GM12878 (cell line): ENCODE results near the gene ANGPTL4. TPM values are rescaled to one million over a fixed set of nuclear protein-coding genes. Genes with fewer than 3 reads are reported as not detected.
A peak's percentile ranks its signal among the peaks of the same experiment; 100 is the strongest.

Experiments used
- ATAC-seq: fragments of 200-7000 bp; cut with Tn5 transposase; 3 replicates; pipeline ENCODE4 v1.9.1; 2020; ENCODE audit warnings: mild to moderate bottlenecking, moderate library complexity
- BruUV-seq: library from RNA; stranded (reverse); fragments of 400-500 nt; replicated peaks from 2 replicates; lab custom pipeline; 2021; lab: Mats Ljungman, UMichigan
- CTCF ChIA-PET: fragments of 300-600 bp; sonication (Branson Sonifier 250); formaldehyde crosslinking; extraction: SDS; loops from one replicate; lab custom pipeline; 2021; ENCODE audit warnings: inconsistent platforms; lab: Yijun Ruan, JAX
- POLR2A ChIA-PET: fragments of 350-600 bp; formaldehyde crosslinking; extraction: SDS; loops from one replicate; lab custom pipeline; 2021; ENCODE audit warnings: inconsistent platforms; lab: Charles Lee
- RAD21 ChIA-PET: fragments of 300-600 bp; sonication (Branson Sonifier 250); formaldehyde crosslinking; loops from one replicate; lab custom pipeline; 2023; ENCODE audit warnings: antibody characterized with exemption; ENCODE audit not compliant: unreplicated experiment; lab: Charles Lee
- SMC1A ChIA-PET: fragments of 300-600 bp; sonication (Branson Sonifier 250); formaldehyde crosslinking; loops from one replicate; lab custom pipeline; 2023; ENCODE audit not compliant: unreplicated experiment, uncharacterized antibody; lab: Charles Lee
- DNase-seq: peaks from one replicate; pipeline ENCODE4 v3.0.0-alpha.2; 2011; ENCODE audit warnings: low read depth, low spot score
- FAIRE-seq: peaks from 3 replicates; lab custom pipeline; 2011; peaks lifted over from hg19 to GRCh38; lab: Jason Lieb, UNC
- H2AFZ ChIP-seq: 2 replicates; pipeline ENCODE4 v1.6.0; 2011; ENCODE audit warnings: low read depth, low read length, control low read depth; ENCODE audit not compliant: control insufficient read depth
- H3K27ac ChIP-seq: 2 replicates; pipeline ENCODE4 v1.5.1; 2011; ENCODE audit warnings: control low read depth; ENCODE audit not compliant: control insufficient read depth, insufficient read depth
- H3K27me3 ChIP-seq, 2 experiments: replicated peaks in 1 of 2; 2 replicates each; pipeline versions ENCODE4 v1.6.0 to v1.6.1; 2011; ENCODE audit warnings: low read length in 1 of 2; ENCODE audit not compliant: control insufficient read depth in 2 of 2, insufficient read depth in 2 of 2
- H3K36me3 ChIP-seq, 2 experiments: 2 replicates each; pipeline ENCODE4 v1.5.1; 2011; ENCODE audit warnings: low read length in 1 of 2; ENCODE audit not compliant: control insufficient read depth in 2 of 2, insufficient read depth in 2 of 2
- H3K4me1 ChIP-seq: 2 replicates; pipeline ENCODE4 v1.6.1; 2011; ENCODE audit warnings: mild to moderate bottlenecking, low read length, moderate library complexity, mixed read lengths; ENCODE audit not compliant: control insufficient read depth, insufficient read depth
- H3K4me2 ChIP-seq: 2 replicates; pipeline ENCODE4 v1.6.0; 2011; ENCODE audit warnings: control low read depth; ENCODE audit not compliant: control insufficient read depth, insufficient read depth
- H3K4me3 ChIP-seq: fragments of 200-600 bp; sonication (generic); 2 replicates; pipeline ENCODE4 v1.5.1; 2016
- H3K79me2 ChIP-seq: 2 replicates; pipeline ENCODE4 v1.6.0; 2011; ENCODE audit warnings: low read length; ENCODE audit not compliant: control insufficient read depth, insufficient read depth
- H3K9ac ChIP-seq: 2 replicates; pipeline ENCODE4 v1.8.0; 2011; ENCODE audit warnings: low read length, control low read depth, mixed read lengths; ENCODE audit not compliant: control insufficient read depth, insufficient read depth
- H3K9me3 ChIP-seq: replicated peaks from 3 replicates; pipeline ENCODE4 v1.5.1; 2011; ENCODE audit warnings: mild to moderate bottlenecking, low read length; ENCODE audit not compliant: control insufficient read depth, insufficient read depth
- H4K20me1 ChIP-seq: 2 replicates; pipeline ENCODE4 v1.6.0; 2011; ENCODE audit not compliant: control insufficient read depth, insufficient read depth
- BCLAF1 ChIP-seq: fragments of 450-650 bp; IDR thresholded peaks from 2 replicates; pipeline ENCODE4 v1.6.1; 2017; ENCODE audit warnings: antibody characterized with exemption, mild to moderate bottlenecking, moderate library complexity
- BHLHE40 ChIP-seq, 2 experiments: fragments of 450-650 bp in 1 of 2; IDR thresholded peaks; 2 replicates each; pipeline ENCODE4 v1.6.1; 2011 to 2017; ENCODE audit warnings: low read depth in 2 of 2, borderline replicate concordance in 1 of 2, improper control_type of control experiment in 1 of 2, low read length in 1 of 2, mild to moderate bottlenecking in 1 of 2
- CEBPZ ChIP-seq: fragments of 150-350 bp; IDR thresholded peaks from 2 replicates; pipeline ENCODE4 v1.6.1; 2016; ENCODE audit warnings: low read depth, low read length
- IRF4 ChIP-seq: IDR thresholded peaks from 2 replicates; pipeline ENCODE4 v1.6.1; 2011; ENCODE audit warnings: low read depth, low read length
- NR2F1 ChIP-seq: fragments of 450-650 bp; conservative IDR thresholded peaks from 2 replicates; pipeline ENCODE4 v1.6.1; 2017; ENCODE audit warnings: mild to moderate bottlenecking
- RCOR1 ChIP-seq: conservative IDR thresholded peaks from 2 replicates; pipeline ENCODE4 v1.6.1; 2012; ENCODE audit warnings: low read depth, low read length, improper control_type of control experiment
- RUNX3 ChIP-seq: IDR thresholded peaks from 2 replicates; pipeline ENCODE4 v1.6.1; 2012; ENCODE audit warnings: low read length, inconsistent platforms
- SIN3A ChIP-seq: IDR thresholded peaks from 2 replicates; pipeline ENCODE4 v1.6.1; 2012; ENCODE audit warnings: low read depth, low read length, improper control_type of control experiment
- SMARCA5 ChIP-seq: fragments of 450-650 bp; IDR thresholded peaks from 2 replicates; pipeline ENCODE4 v1.6.1; 2017; ENCODE audit warnings: mild to moderate bottlenecking
- SUPT20H ChIP-seq: IDR thresholded peaks from 2 replicates; pipeline ENCODE4 v1.6.1; 2011; ENCODE audit warnings: low read depth, mild to moderate bottlenecking, low read length, moderate library complexity, borderline replicate concordance; ENCODE audit not compliant: control insufficient read depth
- TCF12 ChIP-seq: IDR thresholded peaks from 2 replicates; pipeline ENCODE4 v1.6.1; 2011; ENCODE audit warnings: low read depth, mild to moderate bottlenecking, low read length
- YY1 ChIP-seq: IDR thresholded peaks from 2 replicates; pipeline ENCODE4 v1.6.1; 2011; ENCODE audit warnings: low read depth, mild to moderate bottlenecking, low read length
- WGBS: methylation state at CpG from one replicate; pipeline ENCODE4 v1.1.6; 2016; ENCODE audit warnings: low lambda C conversion rate; ENCODE audit not compliant: insufficient replicate concordance, insufficient coverage; ENCODE audit errors: missing lambda C conversion rate; 5-methylcytosine and 5-hydroxymethylcytosine counted together
- in situ Hi-C: fragments of 300-500 bp; cut with MboI; formaldehyde crosslinking; loops from 9 replicates; pipeline ENCODE4 v1.14.3; 2018; ENCODE audit warnings: mixed read lengths
- intact Hi-C: fragments of 100-400 bp; cut with micrococcal nuclease; formaldehyde crosslinking; loops from one replicate; pipeline ENCODE4 v1.14.2; 2022; ENCODE audit not compliant: unreplicated experiment
- polyA plus RNA-seq, 11 experiments: library from polyadenylated mRNA; depleted of rRNA in 4 of 11; unstranded in 6 of 11; stranded (reverse) in 5 of 11; fragments of >200 nt; fragmentation: Nextera tagmentation in 4 of 11; fragmentation: Illumina TruSeq in 1 of 11; extraction: Ambion mirVana in 4 of 11; extraction: Trizol in 1 of 11; gene quantifications; 1 replicate in 1 of 11; 2 replicates in 10 of 11; pipeline versions ENCODE4 v1.2.1 to v1.2.3, GENCODE V29; 2011 to 2016; ENCODE audit warnings: inconsistent platforms in 2 of 11, missing spikeins in 2 of 11, low read depth in 1 of 11
- total RNA-seq, 4 experiments: library from RNA; depleted of rRNA in 3 of 4; stranded (reverse); fragments of >200 nt in 3 of 4; fragmentation: Illumina TruSeq in 1 of 4; extraction: Trizol in 1 of 4; gene quantifications; 2 replicates each; pipeline versions ENCODE4 v1.2.1 to v1.2.3, GENCODE V29; 2013 to 2021
- TF ChIP-seq, protein P1 (sequence below): IDR thresholded peaks from 2 replicates; pipeline ENCODE4 v1.6.1; 2012; ENCODE audit warnings: low read depth, low read length, improper control_type of control experiment
- TF ChIP-seq, protein P2 (sequence below): fragments of 150-350 bp; IDR thresholded peaks from 2 replicates; pipeline ENCODE4 v1.6.1; 2014; ENCODE audit warnings: mild to moderate bottlenecking, low read depth, low read length

The ANGPTL4 gene
- total and polyA plus RNA-seq, 10 of the 15 experiments (the other 5 are each of a cell fraction or from before 2014, with no cell fraction given), result 0.45 TPM; not detected in 9

DNA sequence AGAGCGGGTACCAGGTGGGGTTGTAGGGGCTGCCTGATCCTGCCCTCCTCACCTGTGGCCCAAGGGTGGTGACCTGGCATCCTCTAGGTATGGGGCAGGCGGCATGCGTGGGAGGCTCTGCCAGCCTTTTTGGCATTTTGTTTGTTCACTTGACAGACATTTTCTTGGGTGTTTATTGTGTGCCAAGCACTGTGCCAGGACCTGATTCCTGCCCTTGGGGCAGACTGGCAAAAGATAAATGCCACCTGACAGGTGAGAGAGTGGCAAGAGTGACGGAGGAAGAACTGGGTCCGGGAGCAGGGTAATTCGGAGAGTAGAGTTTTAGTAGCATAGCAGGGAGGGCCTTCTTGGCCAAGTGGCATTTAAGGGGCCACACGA is 32.2 kb downstream of the ANGPTL4 start (continued):
- TF ChIP-seq SUPT20H (no peak), RCOR1 (no peak), NR2F1 (no peak), IRF4 (no peak)
- TF ChIP-seq, protein P1, sequence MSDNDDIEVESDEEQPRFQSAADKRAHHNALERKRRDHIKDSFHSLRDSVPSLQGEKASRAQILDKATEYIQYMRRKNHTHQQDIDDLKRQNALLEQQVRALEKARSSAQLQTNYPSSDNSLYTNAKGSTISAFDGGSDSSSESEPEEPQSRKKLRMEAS, result no peak

- peak; percentile 98 for ATAC-seq
- H4K20me1 ChIP-seq, result no peaks in the 10 kb centered on the region; the same call in 1 of the 2 replicates
- peak; percentile 66 for FAIRE-seq
- H2AFZ ChIP-seq, result no peak overlapping the region
- peak; percentile 55 for DNase-seq
- RAD21 ChIA-PET, result no interaction called here
- no peak overlapping the region for H3K27ac ChIP-seq
- no peak overlapping the region for H3K9ac ChIP-seq
- POLR2A ChIA-PET, result no interaction called here
- in situ Hi-C loops, result no loop called here
- CTCF ChIA-PET, result interaction anchor here (1.0 to 3.0 kb wide), 4 partner anchors 42 to 127 kb away, joined by 4 to 18 read pairs (median 5); no protein-coding TSS in a partner anchor
- no peak overlapping the region for H3K4me2 ChIP-seq
- BruUV-seq, result no TSS peak
- peaks cover 25% of the 10 kb centered on the region for H3K79me2 ChIP-seq
- WGBS, result 25% methylated on average over 15 of the region's 22 CpGs
- H3K36me3 ChIP-seq, result peaks cover 3 to 10% of the 10 kb centered on the region in 2 experiments; a peak in 3 of 4 replicates
- intact Hi-C loops, result loop anchor here (1.0 to 5.0 kb wide), 2 partner anchors 42 to 129 kb away; no protein-coding TSS in a partner anchor
- SMC1A ChIA-PET, result interaction anchor here (0.8 to 1.1 kb wide), 2 partner anchors 7 to 43 kb away, joined by 3 read pairs; no protein-coding TSS in a partner anchor
- no peaks in the 10 kb centered on the region for H3K9me3 ChIP-seq
- H3K27me3 ChIP-seq, result no peaks in the 10 kb centered on the region
- peaks cover 8% of the 10 kb centered on the region; the same call in 1 of the 2 replicates for H3K4me1 ChIP-seq
- no peak overlapping the region for H3K4me3 ChIP-seq
- TF ChIP-seq RUNX3, result peak; percentile 59
- TF ChIP-seq BHLHE40 (IDR thresholded peaks at IDR 0.05; ENCODE audit: borderline replicate concordance in 1 of 2, low read depth in 2 of 2, low read length in 1 of 2), result 0 out of 4 replicates have a peak, but pooled peaks have one; percentile 16 to 25
- no peak for TF ChIP-seq CEBPZ
- 0 out of 2 replicates have a peak, but pooled peaks have one; percentile 54 for TF ChIP-seq SIN3A
- TF ChIP-seq, protein P2, sequence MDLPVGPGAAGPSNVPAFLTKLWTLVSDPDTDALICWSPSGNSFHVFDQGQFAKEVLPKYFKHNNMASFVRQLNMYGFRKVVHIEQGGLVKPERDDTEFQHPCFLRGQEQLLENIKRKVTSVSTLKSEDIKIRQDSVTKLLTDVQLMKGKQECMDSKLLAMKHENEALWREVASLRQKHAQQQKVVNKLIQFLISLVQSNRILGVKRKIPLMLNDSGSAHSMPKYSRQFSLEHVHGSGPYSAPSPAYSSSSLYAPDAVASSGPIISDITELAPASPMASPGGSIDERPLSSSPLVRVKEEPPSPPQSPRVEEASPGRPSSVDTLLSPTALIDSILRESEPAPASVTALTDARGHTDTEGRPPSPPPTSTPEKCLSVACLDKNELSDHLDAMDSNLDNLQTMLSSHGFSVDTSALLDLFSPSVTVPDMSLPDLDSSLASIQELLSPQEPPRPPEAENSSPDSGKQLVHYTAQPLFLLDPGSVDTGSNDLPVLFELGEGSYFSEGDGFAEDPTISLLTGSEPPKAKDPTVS, result no peak
- no peak for TF ChIP-seq BCLAF1
- TF ChIP-seq YY1, result 0 out of 2 replicates have a peak, but pooled peaks have one; percentile 53
- 0 out of 2 replicates have a peak, but pooled peaks have one; percentile 16 for TF ChIP-seq TCF12
- peak; percentile 81 for TF ChIP-seq SMARCA5
Measured at GRCh38 chr19:8396563-8397203, 32.7 kb downstream of the ANGPTL4 start.
